IPS DF 6.9 (cell line): ENCODE data around the gene PGK2.
"Not testable (repeated sequence)": the region's sequence is repeated elsewhere in the genome, so short reads cannot be mapped to it uniquely, and the experiment has no call there.

Experiments used
- DNase-seq: peaks from one replicate; pipeline ENCODE4 v3.0.0-alpha.2; 2013; ENCODE audit warnings: low read depth, low spot score
- H3K27ac ChIP-seq: one replicate; pipeline ENCODE4 v1.5.1; 2013; ENCODE audit warnings: low read length, control low read depth
- H3K27me3 ChIP-seq: 2 replicates; pipeline ENCODE4 v1.6.1; 2013; ENCODE audit warnings: mild to moderate bottlenecking, low read length; ENCODE audit not compliant: control insufficient read depth, insufficient read depth
- H3K36me3 ChIP-seq: 2 replicates; pipeline ENCODE4 v1.6.1; 2013; ENCODE audit warnings: low read length; ENCODE audit not compliant: control insufficient read depth, insufficient read depth
- H3K4me1 ChIP-seq: 2 replicates; pipeline ENCODE4 v1.6.1; 2013; ENCODE audit warnings: low read length; ENCODE audit not compliant: control insufficient read depth, insufficient read depth
- H3K4me3 ChIP-seq: 2 replicates; pipeline ENCODE4 v1.5.1; 2013; ENCODE audit warnings: mild to moderate bottlenecking, low read length
- H3K9me3 ChIP-seq: 2 replicates; pipeline ENCODE4 v1.6.1; 2013; ENCODE audit warnings: low read length, inconsistent platforms; ENCODE audit not compliant: control insufficient read depth, insufficient read depth
- WGBS: extraction: QIAGEN DNeasy Blood & Tissue Kit; methylation state at CpG from one replicate; pipeline ENCODE4 v1.1.7; 2013; ENCODE audit warnings: mixed read lengths, missing lambda C conversion rate; ENCODE audit not compliant: insufficient read length, insufficient coverage; 5-methylcytosine and 5-hydroxymethylcytosine counted together

PGK2 gene

DNA sequence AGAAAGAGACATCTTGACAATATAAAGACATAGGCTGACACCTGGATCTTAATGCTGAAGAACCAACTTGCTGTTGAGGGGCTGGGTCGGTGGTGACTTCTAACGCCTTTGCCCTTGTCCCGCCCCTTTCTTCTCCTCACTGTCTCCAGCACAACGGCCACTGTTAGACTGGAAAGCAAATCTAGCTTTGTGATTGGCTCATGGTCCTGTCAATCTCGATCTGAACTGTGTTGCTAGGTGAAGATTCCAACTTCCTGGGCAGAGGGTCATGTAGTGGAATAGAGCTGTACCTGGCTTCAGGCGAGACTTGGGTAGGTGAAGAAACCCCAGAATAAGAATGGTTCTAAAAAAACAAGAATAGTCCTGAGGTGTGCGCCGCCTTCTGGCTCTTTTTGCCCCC is at the start of gene PGK2:
Gene PGK2 (minus strand): TSS at position 110 of the 400 bp plus-strand sequence. CDS start 98 bp downstream, at position 12.
- H3K27ac ChIP-seq = no peak within 1 kb of the TSS
- no peak within 1 kb of the TSS for H3K4me3 ChIP-seq
- no CpG with 5 or more reads among the region's 8 CpGs for WGBS
- H3K27me3 ChIP-seq = no peaks in the 10 kb centered on the region
- no peaks in the 10 kb centered on the region for H3K9me3 ChIP-seq
- DNase-seq = peak; percentile 94
- H3K36me3 ChIP-seq = no peaks in the 10 kb centered on the region
- no peaks in the 10 kb centered on the region for H3K4me1 ChIP-seq

DNA sequence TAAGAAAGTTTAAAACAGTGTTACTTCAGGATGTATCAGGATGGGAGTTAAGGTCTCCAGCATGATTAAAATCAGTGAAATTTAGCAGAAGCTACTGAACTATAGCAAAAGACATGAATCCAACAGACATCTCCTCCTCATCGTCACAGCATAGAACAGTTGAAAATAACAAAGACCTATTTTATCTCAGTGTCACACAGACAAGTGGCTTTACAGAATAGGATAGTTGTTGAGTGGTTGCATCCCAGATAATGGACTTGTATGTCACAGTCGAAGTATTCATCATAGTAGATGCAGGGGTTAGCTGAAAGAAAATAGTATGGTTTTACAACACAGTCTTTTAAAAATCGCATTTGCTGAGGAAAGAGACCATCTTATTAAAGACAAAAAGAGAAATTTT is 48.1 kb upstream of the PGK2 start:
- no peaks in the 10 kb centered on the region for H3K4me1 ChIP-seq
- H3K27me3 ChIP-seq = no peaks in the 10 kb centered on the region
- H3K36me3 ChIP-seq = no peaks in the 10 kb centered on the region
- no peak for DNase-seq
- no CpG with 5 or more reads among the region's 3 CpGs for WGBS
- H3K27ac ChIP-seq = no peak overlapping the region
- H3K4me3 ChIP-seq = no peak overlapping the region
- no peaks in the 10 kb centered on the region for H3K9me3 ChIP-seq

DNA sequence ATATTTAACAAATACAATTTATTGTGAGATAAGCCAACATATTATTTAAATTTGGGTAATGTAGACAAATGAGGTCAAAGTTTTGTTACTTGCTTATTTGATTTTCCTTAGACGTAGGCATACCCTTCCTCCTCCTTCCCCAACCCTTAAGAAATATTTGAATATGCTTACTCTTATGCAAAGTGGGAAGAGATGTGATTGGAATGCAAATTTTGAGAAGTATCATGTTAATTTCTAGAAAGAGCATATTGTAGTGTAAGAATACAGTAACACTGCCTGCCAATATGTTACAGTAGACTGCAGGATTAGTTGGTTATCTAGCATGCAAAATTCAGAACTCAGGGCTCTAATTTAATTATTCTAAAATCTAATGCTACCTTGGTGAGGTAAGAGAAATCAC is 46.3 kb upstream of the PGK2 start:
- no peak for DNase-seq
- no peaks in the 10 kb centered on the region for H3K4me1 ChIP-seq
- no peak overlapping the region for H3K4me3 ChIP-seq
- WGBS = no CpG with 5 or more reads among the region's 1 CpG
- H3K36me3 ChIP-seq = no peaks in the 10 kb centered on the region
- no peak overlapping the region for H3K27ac ChIP-seq
- H3K9me3 ChIP-seq = no peaks in the 10 kb centered on the region
- no peaks in the 10 kb centered on the region for H3K27me3 ChIP-seq

DNA sequence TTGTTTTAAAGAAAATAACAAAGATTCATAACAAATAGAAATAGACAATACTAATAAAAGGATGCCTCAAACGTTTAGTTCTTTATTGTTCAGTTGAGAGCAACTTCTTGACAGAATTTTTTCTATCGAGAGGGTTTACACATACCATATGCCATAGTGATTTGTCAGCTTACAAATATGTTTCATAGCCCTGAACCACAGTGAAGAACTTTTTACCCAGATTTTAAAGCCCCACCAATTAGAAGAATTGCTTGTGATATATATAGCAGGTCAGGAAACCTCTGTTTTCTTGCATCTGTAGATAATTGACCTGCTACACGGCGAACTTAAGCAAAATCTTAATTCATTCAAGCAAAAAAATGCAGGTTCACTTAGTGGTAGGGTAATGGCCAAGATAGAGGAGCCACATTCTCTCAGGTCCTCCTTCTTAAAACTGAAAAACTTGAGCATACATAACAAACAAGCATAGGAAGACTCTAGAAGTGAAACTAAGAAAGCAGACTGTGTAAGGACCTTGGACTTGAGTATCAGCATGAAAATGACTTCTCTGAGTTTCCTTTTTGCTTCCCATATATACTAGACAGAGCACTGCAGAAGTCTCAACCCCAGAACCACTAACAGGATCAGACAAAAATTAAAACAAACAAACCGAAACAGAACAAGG is 39.8 kb upstream of the PGK2 start:
- no peaks in the 10 kb centered on the region for H3K27me3 ChIP-seq
- H3K4me3 ChIP-seq = no peak overlapping the region
- no peaks in the 10 kb centered on the region for H3K36me3 ChIP-seq
- no peak for DNase-seq
- H3K27ac ChIP-seq = no peak overlapping the region
- H3K9me3 ChIP-seq = no peaks in the 10 kb centered on the region
- no peaks in the 10 kb centered on the region for H3K4me1 ChIP-seq
- no CpG with 5 or more reads among the region's 5 CpGs for WGBS

DNA sequence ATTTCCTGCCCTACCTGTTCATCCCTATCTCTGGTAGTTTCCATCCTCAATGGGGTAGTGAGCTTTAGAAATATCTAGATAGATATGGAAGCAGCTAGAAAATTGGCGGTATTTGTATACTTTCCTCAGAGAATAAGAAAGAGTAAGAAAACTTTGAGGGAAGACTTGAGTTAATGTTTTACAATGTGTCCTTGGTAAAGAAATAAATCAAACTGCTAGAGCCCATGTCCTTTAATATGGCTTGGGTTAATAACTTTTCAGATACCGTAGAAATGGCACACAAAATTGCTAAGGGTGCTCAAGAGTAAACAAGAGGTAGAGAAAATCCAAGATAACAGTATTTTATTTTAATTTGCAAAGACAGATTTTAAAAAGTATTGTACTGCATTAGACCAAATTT is 28.1 kb upstream of the PGK2 start:
- no peaks in the 10 kb centered on the region for H3K27me3 ChIP-seq
- WGBS = no CpG with 5 or more reads among the region's 2 CpGs
- DNase-seq = no peak
- H3K27ac ChIP-seq = no peak overlapping the region
- H3K4me3 ChIP-seq = no peak overlapping the region
- H3K36me3 ChIP-seq = no peaks in the 10 kb centered on the region
- H3K9me3 ChIP-seq = no peaks in the 10 kb centered on the region
- no peaks in the 10 kb centered on the region for H3K4me1 ChIP-seq

DNA sequence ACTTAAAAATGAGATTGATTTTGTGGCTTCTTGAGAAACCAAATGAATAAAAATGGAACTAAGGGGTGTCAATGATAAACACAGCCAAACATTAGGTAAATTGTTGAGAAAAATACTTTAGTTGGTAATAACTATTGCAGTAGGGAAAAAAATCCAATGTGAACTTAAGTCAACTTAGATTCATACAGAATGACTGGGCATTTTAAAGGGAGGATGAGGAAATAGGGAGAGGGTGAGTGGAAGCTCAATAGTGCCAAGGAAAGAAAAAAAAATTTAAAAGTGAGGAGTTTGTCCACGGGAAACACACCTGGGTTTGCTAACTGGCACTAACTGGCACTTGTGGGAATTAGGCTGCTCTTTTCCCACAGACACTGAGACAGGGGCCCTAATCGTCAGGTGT is 26.2 kb upstream of the PGK2 start:
- Histone ChIP-seq H3K36me3 (no peaks in the 10 kb centered on the region), H3K4me1 (no peaks in the 10 kb centered on the region), H3K27me3 (no peaks in the 10 kb centered on the region), H3K4me3 (no peak overlapping the region), H3K27ac (no peak overlapping the region), H3K9me3 (no peaks in the 10 kb centered on the region)
- DNase-seq = no peak
- no CpG with 5 or more reads among the region's 2 CpGs for WGBS

DNA sequence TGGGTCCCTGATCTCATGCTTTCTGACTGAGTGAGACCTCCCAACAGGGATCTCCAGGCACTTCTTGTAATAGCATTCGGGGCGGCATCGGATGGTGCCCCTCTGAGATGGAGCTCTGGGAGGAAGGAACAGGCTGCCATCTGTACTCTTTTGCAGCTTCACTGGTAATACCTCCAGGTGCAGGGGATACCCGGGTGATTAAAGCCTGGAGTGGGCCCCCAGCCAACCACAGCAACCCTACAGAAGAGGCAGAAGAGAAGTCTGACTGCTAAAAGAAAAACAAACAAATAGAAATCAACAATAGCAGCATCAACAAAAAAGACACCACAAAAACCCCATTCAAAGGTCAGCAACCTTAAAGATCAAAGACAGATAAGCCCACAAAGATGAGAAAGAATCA is 19.1 kb upstream of the PGK2 start:
- Histone ChIP-seq H3K36me3 (no peaks in the 10 kb centered on the region), H3K27me3 (no peaks in the 10 kb centered on the region), H3K4me1 (no peaks in the 10 kb centered on the region), H3K9me3 (no peaks in the 10 kb centered on the region), H3K27ac (no peak overlapping the region), H3K4me3 (no peak overlapping the region; the same call in 1 of the 2 replicates)
- WGBS = no CpG with 5 or more reads among the region's 4 CpGs
- DNase-seq = no peak

DNA sequence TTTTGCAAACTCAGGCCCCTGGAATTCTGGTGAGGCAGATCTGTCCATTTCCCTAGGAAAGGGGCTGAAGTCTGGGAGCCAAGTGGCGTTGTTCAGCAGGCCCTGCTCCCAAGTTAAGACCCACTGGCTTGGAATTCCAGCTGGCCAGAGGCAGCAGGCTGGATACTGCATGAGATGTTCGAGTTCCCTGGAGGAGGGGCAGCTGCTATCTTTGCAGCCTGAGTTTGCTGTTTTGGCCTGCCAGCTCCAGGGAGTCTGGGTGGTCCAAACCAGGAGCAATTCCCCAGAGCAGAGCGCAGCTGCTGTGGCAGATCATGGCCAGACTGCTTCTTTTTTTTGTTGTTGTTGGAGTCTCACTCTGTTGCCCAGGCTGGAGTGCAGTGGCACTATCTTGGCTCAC is 18.2 kb upstream of the PGK2 start:
- Histone ChIP-seq H3K36me3 (no peaks in the 10 kb centered on the region), H3K4me1 (no peaks in the 10 kb centered on the region), H3K9me3 (no peaks in the 10 kb centered on the region), H3K27me3 (no peaks in the 10 kb centered on the region), H3K4me3 (no peak overlapping the region), H3K27ac (no peak overlapping the region)
- WGBS = no CpG with 5 or more reads among the region's 3 CpGs
- no peak for DNase-seq

DNA sequence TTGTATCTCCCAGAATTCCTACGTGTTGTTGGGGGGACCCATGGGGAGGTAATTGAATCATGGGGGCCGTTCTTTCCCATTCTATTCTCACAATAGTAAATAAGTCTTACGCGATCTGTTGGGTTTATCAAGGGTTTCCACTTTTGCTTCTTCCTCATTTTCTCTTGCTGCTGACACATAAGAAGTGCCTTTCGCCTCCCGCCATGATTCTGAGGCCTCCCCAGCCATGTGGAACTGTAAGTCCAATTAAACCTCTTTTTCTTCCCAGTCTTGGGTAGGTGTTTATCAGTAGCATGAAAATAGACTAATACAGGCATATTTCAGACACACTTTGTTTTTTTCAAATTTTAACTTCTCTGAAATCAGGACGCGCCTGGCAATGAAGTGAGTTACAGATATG is 14.4 kb upstream of the PGK2 start:
- Histone ChIP-seq H3K4me3 (no peak overlapping the region), H3K27me3 (no peaks in the 10 kb centered on the region), H3K4me1 (no peaks in the 10 kb centered on the region), H3K27ac (no peak overlapping the region), H3K9me3 (no peaks in the 10 kb centered on the region), H3K36me3 (no peaks in the 10 kb centered on the region)
- no CpG with 5 or more reads among the region's 8 CpGs for WGBS
- no peak for DNase-seq

DNA sequence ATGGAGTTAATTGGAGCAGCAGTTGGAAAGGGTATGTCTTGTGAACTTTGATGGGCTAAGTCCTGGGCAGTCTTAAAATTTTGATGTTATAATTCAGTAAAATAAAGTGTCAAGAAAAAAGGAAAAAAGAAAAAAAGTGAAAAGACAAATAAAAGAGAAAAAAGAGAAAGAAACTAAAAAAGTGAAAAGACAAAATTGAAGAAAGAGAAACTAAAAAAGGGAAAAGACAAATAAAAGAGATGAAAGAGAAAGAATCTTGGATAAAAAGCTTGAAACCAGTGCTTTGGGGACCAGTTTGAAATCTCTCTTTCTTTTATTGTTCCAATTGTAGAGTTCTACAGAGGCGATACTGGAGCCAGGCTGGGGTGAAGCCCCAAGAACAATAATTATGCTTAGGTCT is 12.0 kb upstream of the PGK2 start:
- no peaks in the 10 kb centered on the region for H3K36me3 ChIP-seq
- no peak for DNase-seq
- no CpG with 5 or more reads among the region's 1 CpG for WGBS
- H3K27ac ChIP-seq = no peak overlapping the region
- no peaks in the 10 kb centered on the region for H3K4me1 ChIP-seq
- no peak overlapping the region for H3K4me3 ChIP-seq
- no peaks in the 10 kb centered on the region for H3K9me3 ChIP-seq
- no peaks in the 10 kb centered on the region for H3K27me3 ChIP-seq

DNA sequence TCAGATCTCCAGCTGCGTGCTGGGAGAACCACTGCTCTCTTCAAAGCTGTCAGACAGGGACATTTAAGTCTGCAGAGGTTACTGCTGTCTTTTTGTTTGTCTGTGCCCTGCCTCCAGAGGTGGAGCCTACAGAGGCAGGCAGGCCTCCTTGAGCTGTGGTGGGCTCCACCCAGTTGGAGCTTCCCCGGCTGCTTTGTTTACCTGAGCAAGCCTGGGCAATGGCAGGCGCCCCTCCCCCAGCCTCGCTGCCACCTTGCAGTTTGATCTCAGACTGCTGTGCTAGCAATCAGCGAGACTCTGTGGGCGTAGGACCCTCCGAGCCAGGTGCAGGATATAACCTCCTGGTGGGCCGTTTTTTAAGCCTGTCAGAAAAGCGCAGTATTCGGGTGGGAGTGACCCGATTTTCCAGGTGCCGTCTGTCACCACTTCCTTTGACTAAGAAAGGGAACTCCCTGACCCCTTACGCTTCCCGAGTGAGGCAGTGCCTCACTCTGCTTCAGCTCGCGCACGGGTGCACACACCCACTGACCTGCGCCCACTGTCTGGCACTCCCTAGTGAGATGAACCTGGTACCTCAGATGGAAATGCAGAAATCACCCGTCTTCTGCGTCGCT is 9.9 kb upstream of the PGK2 start:
- peak overlapping the region; percentile 46; the same call in 1 of the 2 replicates for H3K4me3 ChIP-seq
- not testable (repeated sequence) for H3K27me3 ChIP-seq, DNase-seq, H3K36me3 ChIP-seq, H3K27ac ChIP-seq, H3K4me1 ChIP-seq, H3K9me3 ChIP-seq
- no CpG with 5 or more reads among the region's 21 CpGs for WGBS
